IPS DF 19.7 (cell line): Measurements from ENCODE around the gene SEC31A.
"Not testable (repeated sequence)": the region's sequence is repeated elsewhere in the genome, so short reads cannot be mapped to it uniquely, and the experiment has no call there.

Source experiments
- DNase-seq: peaks from one replicate; pipeline ENCODE4 v3.0.0-alpha.2; 2013; ENCODE audit warnings: low read depth, low spot score

Gene SEC31A

DNA sequence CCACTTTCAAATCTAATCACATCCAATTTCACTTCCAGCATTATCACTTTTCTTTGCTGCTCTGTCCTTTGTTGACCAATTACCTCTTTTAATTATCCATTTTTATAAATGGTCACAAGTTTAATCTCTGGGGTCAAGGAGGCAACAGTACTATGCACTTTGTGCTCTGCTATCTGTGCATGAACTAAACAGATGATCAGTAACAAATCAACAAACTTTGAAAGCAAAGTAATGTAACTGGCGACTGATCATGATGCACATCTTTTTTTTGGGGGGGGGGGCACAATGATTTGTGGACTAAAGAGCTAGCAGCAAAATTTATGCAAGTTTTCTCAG, 1.5 kb upstream of the SEC31A start:
- no peak for DNase-seq

DNA sequence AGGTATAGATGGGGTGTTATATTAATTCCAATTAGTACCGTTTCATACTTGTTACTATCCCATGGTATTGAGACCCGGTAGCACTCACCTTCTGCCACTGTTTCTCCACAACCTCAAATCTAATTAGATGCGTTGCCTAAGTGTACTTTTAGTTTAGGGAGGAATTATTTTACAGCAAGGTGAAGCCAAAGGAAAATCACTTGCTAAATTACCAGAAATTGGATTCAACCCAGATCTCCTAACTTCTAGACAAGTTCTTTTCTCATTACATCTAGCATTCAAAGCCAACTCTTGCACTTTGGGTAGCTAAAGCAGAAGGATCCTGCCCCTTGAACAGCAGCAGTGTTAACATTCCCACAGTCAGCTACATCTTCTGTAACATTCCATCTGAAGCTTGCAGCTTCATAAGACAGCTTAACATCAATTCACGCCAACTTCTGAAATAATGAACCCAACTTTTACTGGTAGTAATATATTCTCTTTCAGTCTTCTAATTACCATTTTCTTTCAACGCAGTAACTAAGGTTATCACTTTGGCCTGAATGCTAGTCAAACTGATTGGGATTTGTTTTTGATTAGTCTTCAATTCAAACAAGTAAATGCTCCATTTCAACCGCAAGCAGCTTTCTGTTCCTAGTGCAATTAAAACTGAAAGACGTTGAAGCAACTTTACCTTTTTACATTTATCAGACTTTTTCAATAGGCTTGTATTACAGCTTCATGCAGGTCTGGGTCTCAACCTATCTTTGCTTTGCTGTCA, 934 bp upstream of the SEC31A start:
- DNase-seq: no peak

DNA sequence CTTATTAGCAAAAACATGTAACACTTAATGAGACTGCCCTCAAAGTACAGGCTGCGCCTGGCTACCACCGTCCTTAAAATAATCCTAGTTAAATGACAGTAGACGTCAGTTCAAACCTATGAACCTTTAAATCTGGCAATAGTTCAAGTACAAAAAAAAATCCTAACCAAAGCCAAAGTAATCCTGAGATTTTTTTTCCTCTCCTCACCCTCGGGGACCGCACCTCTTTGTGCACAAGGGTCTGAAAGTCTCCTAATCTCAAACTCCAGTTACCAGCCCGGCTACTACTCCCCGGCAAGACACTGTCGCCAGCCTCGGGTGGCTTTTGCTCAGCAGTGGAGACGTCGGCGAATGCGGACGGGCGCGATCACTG, 439 bp downstream of the SEC31A start:
- DNase-seq: no peak

DNA sequence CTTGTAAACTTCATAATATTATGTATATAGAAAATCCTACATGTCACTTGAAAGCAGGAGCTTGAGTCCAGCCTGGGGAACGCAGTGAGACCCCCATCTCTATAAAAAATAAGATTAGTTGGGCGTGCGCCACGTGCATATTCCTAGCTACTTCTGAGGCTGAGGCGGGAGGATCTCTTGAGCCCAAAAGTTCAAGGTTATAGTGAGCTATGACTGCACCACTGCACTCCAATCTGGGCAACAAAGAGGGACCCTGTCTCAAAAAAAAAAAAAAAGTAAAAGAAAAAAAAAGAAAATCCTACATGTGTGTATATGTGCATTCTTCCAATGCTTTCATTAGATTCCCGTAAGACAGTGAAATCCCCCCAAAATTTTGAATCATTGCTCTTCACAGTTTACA, 1.7 kb downstream of the SEC31A start:
- DNase-seq: no peak

DNA sequence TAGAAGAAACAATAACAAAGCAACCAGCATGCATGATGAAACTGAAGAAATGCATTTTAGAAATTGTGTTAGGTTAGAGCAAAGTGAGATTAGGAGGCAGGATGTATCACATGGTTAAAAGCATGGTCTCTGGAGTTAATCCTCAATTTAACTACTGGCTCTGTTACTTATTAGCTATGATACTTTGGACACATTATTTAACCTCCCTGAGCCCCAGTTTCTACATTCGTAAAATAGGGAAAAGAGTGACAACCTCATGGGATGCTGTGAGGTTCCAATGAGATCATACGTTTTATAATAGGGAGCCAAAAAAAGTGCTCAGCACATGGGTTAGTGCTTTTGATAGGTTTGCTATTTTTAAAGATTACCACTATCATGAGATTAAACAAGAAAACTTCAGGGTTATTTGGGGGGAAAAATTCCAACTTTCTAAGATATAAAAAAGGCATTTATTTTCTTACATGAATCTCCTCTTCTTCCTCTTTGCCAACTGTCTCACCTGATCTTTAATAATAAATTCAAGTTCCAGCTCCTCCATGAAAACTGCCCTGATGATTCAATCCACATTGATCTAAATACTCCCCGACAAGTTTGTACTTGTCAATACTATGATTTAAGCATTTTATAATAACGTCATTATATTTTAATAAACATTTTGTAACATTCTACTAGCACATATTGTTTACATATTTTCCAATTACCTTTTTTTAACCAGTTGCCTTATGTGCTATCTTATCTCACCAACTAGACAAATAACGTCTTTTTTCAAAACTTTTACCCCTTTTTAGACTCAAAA, 4.6 kb downstream of the SEC31A start:
- DNase-seq: no peak

DNA sequence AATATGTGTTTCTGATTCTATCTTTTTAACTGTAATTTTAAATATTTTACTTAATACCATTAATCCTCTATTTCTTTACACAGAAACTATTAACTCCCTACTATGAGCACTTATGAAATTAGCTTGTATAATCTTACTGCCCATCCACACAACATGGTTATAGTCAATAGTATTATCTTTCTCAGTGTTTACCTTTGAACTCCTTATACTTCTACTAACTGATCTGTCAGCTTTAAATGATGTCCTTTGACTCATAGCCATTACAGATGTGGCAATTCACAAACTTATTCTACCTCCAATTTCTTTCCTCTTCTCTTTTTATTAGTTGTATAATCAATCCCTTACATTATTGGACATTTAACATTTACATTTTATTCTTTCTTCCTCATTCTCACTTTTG, 5.5 kb downstream of the SEC31A start:
- no peak for DNase-seq

DNA sequence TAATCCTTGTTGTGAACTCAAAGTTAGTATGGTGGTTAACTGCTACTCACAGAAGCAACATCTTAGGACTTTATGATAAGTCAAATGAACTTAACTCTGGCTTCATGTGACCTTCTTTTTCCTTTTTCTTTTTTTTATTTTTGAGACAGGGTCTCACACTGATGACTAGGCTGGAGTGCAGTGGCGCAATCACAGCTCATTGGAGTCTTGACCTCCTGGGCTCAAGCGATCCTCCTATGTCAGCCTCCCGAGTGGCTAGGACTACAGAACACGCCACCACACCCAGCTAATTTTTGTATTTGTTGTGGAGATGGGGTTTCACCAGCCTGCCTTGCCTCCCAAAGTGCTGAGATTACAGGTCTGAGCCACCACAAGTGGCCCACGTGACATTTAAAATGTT, 22.4 kb downstream of the SEC31A start:
- DNase-seq: no peak

DNA sequence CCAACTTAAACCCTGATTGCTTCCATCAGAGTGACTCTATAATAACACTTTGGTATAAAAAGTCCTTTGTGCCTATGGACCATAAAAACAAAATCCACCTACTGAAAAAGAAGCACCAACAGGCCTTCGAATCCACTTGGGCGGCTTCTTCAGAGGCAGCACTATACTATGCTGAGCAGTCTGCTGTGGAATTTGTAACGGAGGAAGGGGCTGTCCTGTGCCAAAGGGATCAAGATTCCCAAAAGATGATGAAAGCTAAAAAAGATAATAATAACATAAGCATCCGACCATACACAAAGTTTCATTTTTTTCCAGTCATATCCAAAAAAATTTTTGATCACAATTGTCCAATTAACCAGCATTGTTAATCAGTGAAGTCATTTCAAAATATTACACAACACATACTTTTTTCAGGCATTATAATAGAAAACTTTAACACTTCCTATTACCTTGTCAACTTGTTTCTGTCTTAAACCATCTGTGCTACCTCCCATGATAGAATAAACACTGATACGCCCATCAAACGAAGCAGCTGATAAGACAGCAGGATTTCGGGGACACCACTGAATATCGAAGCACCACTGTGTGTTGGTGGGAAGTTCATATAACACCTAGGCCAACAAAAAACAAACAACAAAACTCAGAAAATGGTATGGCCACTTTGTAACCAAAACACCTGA, 24.1 kb downstream of the SEC31A start:
- DNase-seq: no peak

DNA sequence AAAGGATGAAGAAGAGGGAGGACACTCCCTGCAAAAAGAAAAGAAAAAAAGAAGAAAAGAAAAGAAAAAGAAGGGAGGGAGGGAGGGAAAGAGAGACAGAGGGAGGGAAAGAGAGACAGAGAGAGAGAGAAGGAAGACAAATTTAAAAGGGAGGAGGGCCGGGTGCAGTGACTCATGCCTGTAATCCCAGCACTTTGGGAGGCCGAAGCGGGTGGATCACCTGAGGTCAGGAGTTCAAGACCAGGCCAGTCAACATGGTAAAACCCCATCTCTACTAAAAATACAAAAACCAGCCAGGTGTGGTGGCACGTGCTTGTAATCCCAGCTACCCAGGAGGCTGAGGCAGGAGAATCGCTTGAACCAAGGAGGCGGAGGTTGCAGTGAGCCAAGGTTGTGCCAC, 24.9 kb downstream of the SEC31A start:
- not testable (repeated sequence) for DNase-seq

DNA sequence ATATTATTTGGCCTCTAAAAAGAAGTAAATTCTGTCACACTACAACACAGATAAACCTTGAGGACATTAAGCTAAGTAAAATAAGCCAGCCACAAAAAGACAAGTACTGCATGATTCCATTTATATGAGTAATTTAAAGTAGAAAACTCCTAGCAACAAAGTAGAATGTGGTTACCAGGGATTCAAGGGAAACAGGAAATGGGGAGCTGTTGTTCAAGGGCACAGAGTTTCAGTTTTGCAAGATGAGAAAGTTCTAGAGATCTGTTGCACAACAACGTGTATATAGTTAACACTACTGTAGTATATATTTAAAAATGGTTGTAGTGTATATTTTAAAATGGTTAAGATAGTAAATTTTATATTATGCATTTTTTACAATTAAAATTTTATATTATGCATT, 25.4 kb downstream of the SEC31A start:
- no peak for DNase-seq

DNA sequence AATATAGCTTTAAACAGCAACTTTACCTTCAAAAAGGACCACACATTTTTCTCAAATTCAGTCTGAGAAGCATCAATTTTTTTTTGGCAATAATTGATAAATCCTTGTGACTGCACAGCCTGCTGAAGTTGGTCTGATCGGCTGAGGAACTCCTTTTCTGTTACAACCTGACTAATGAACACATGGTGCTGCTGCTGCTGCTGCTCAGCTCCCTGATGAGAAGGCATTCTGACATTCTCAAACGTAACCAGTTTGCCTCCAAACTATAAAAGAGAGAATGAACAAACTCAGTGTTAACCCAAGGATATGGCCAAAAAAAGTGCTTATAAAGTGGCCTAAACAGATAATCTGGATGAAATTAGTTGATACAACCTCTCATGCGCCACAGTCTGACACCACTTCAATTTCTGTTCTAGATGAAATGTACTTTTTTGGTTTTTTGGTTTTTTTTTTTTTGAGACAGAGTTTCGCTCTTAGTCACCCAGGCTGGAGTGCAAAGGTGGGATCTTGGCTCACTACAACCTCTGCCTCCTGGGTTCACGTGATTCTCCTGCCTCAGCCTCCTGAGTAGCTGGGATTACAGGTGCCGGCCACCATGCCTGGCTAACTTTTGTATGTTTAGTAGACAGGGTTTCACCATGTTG, 26.5 kb downstream of the SEC31A start:
- DNase-seq: no peak

DNA sequence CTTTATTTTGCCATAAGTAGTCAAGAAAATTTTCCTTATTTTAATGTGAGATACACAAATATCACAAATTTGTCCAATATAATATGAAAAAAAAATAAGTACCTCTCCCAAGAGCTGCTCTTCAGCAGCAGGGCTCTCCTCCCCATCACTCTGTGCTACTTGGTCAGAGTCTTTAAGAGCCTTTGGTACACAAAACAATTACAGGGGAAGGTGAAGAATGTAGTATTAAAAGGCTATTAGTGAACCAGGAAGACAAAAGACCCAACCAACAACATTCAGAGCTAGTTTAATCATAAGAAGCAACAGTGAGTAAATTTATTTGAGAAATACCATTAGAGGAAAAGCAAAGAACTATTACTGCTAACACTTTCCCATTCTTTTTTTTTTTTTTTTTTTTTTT, 29.4 kb downstream of the SEC31A start:
- DNase-seq: no peak

DNA sequence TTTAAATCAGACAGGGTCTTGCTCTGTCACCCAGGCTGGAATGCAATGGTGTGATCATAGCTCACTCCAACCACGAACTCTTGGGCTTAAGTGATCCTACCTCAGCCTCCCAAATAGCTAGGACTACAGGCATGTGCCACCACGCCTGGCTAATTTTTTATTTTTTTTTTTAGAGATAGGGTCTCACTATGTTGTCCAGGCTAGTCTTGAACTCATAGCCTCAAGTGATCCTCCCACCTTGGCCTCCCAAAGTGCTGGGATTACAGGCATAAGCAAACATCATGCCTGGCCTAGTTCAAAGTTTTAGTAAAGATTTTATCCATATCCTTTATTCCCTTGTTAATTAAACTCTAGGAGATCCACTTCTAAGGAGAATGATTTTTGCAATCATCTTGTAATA, 30.5 kb downstream of the SEC31A start:
- DNase-seq: not testable (repeated sequence)

DNA sequence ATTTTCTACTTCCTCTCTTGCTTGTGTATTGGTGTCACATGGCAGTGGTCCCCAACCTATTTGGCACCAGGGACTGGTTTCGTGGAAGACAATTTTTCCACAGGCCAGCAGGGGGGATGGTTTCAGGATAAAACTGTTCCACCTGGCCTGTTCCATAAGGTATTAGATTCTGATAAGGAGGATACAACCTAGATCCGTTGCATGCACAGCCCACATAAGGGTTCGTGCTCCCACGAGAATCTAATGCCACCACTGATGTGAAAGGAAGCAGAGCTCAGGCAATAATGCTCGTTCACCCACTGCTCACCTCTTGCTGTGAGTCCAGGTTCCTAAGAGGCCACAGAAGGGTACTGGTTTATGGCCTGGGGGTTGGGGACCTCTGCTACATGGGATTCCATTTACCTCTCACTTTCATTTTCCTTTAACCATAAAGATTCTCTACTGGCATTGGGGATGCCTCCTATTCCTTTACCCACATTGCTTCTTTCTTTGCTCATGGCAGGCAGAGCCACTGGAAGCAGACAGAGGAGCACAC, 38.1 kb downstream of the SEC31A start:
- no peak for DNase-seq

DNA sequence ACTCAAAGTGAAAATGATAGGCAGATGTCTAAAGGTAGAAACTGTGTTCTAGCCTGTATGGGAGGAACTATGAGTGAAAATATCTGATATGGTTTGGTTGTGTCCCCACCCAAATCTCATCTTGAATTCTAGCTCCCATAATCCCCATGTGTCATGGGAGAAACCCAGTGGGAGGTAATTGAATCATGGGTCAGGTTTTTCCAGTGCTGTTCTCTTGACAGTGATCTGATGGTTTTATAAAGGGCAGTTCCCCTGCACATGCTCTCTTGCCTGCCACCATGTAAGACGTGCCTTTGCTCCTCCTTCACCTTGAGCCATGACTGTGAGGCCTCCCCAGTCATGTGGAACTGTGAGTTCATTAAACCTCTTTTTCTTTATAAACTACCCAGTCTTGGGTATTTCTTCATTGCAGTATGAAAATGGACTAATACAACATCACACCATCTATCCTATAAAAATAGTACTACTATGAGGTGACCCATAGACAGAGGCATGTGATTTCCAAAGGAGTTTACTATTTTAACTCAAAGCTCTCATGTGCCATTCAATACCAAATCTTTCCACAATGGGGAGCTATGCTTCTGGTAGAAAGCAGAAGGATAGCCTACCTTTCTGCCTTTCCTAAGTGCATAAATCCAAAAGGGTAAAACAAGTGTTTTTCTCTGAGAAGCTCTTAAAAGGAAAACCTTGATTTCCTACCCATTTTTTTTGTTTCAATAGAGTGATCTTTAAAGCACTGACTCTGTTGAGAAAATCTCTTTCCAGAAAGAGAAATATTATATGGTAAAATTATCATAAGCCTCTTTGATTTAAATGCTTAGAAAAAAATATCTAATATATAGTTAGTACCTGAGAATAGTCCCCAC, 38.8 kb downstream of the SEC31A start:
- no peak for DNase-seq

DNA sequence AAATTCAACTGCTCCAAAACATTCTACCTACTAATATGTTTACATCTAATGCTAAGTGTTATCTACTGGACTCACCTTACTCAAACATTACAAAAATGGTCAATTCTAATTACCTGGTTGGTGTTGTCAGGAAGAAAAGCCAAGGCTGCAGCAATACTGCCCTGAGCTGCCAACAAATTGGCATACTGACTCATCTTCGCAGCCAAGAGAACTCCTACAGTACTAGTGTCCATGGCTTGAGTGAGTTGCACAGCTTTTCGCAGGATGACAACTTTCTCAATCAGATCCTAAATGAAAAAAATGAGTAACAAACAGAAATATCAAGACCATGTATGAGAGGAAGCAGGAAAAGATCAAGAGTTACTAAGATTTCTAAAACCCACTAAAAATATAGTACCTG, 39.6 kb downstream of the SEC31A start:
- DNase-seq: no peak

DNA sequence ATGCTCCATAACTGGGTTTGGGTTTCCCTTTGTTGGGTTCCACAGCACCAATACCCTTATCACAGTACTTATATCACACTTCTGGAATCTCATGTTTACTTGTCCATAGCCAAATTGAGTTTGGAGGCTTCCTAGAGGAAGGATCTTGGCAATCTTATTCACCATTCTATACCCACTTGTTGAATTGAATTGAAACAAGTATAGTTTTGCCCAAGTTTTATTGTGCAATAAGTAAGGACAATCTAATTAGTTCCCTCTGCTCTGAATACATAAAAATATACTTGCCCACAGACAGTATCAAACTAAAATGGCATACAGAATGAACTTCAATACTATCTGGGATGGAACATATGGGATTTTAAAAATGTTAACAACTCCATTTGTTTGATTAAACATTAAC, 40.3 kb downstream of the SEC31A start:
- no peak for DNase-seq

DNA sequence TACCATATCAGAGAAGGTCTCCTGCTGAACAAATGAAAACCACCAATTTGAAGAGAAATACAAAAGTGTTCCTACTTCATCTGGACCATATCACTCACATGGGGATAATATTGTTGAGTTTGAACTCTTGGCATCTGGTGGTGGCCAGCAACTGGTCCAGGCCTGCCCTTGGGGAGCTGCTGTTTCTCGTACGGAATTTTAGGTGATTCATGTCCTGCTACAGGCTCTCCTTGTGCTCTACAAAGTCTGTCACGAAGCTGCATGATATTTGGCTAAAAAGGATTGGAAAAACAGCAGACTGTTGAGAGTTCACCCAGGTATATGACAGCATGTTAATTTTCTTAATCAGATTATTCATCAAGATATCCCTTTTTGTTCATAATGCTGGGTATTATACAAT, 42.2 kb downstream of the SEC31A start:
- no peak for DNase-seq

DNA sequence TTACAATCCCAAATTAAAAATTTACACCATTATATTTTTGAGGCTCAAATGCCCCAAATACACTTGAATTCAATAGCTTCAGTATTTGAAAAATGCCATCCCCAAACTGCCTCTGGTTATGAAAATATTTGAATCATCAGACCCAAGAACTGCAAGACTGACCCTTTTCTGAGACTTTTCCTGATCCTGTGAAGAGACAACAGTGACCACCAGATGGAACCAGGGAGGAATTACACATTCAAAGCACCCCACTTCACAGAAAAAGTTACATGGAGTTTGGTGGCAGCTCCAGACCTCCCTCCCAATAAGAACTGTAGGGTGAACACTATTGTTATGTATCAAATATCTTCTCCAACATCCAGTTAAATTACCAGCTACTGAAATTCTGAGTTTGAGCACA, 48.4 kb downstream of the SEC31A start:
- no peak for DNase-seq

DNA sequence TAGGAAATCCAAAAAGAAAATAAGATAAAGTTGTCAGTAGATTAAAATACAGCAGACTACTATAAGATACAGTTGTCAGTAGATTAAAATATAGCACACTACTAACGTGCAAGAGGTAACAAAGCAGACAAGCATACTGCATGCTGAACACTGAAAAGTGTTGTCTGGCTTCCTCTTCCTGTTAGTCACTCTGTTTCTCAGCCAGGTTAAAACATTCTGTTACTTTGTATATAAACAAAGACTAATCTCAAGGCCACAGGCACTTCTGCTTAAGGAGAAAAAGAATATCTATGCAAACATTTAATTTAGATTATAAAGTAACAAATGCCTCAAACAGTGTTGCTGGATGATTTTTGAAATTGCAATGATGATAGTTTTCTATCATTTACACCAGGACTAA, 51.3 kb downstream of the SEC31A start:
- DNase-seq: no peak

DNA sequence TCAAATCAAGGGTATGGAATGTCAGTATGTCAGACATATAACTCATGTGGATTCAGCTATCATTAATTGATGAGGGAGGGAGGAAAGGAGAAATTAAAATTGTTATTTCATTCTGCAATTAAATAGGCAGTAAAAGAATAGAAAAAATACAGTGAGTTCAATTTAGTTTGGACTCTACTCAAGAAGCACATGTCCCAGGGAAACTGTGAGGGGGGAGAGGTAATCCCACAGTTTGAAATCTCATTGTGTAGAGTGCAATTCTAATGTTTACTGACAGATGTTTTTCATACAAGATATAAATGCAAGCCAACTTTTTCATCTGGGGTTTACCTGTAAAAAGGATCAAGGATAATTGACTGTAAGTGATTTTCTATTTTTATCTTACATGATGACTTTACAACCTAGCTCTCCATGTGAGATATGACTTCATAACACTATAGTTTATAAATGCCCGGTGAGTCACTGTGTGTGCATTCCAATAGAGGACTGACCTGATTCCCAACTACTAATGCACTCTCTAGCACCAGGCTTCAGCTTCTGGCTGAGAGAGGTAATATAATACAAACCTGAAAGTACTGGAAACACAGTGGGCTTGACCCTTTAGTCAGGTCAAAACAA, 57.1 kb downstream of the SEC31A start:
- DNase-seq: no peak
